Small intestine (tissue), 7 donors: ENCODE results near the gene SUPT20H. TPM values are rescaled to one million over a fixed set of nuclear protein-coding genes. Genes with fewer than 3 reads are reported as not detected.
A peak's percentile ranks its signal among the peaks of the same experiment; 100 is the strongest.

ENCODE experiments used
- DNase-seq, 2 donors: peaks; one replicate each; pipeline versions ENCODE4 v3.0.0 to v3.0.0-alpha.2; 2013
- FAIRE-seq: peaks from 2 replicates; lab custom pipeline; 2012; peaks lifted over from hg19 to GRCh38; lab: Jason Lieb, UNC
- H3K27ac ChIP-seq, 3 donors: one replicate each; pipeline ENCODE4 v1.5.1; 2013; ENCODE audit warnings: low read length in 2 of 3, mild to moderate bottlenecking in 2 of 3, control low read depth in 1 of 3, inconsistent platforms in 1 of 3, low read depth in 1 of 3, moderate library complexity in 1 of 3
- H3K27me3 ChIP-seq, 3 donors: one replicate each; pipeline ENCODE4 v1.6.1; 2013; ENCODE audit warnings: low read length in 3 of 3, inconsistent platforms in 1 of 3; ENCODE audit not compliant: control insufficient read depth in 3 of 3, insufficient read depth in 3 of 3
- H3K36me3 ChIP-seq, 3 donors: one replicate each; pipeline ENCODE4 v1.6.1; 2013; ENCODE audit warnings: low read length in 3 of 3, inconsistent platforms in 1 of 3, low read depth in 1 of 3, mild to moderate bottlenecking in 1 of 3, moderate library complexity in 1 of 3; ENCODE audit not compliant: control insufficient read depth in 3 of 3, insufficient read depth in 2 of 3
- H3K4me1 ChIP-seq, 3 donors: one replicate each; pipeline ENCODE4 v1.6.1; 2013; ENCODE audit warnings: low read length in 2 of 3, inconsistent platforms in 1 of 3, low read depth in 1 of 3, mild to moderate bottlenecking in 1 of 3, moderate library complexity in 1 of 3; ENCODE audit not compliant: control insufficient read depth in 3 of 3, insufficient read depth in 2 of 3
- H3K4me3 ChIP-seq, 3 donors: one replicate each; pipeline ENCODE4 v1.5.1; 2013; ENCODE audit warnings: low read length in 3 of 3, control low read depth in 1 of 3, inconsistent platforms in 1 of 3, low read depth in 1 of 3, mild to moderate bottlenecking in 1 of 3, moderate library complexity in 1 of 3
- H3K9me3 ChIP-seq, 2 donors: one replicate each; pipeline ENCODE4 v1.6.1; 2013; ENCODE audit warnings: low read depth in 1 of 2, low read length in 1 of 2; ENCODE audit not compliant: control insufficient read depth in 2 of 2, insufficient read depth in 1 of 2
- WGBS, 3 donors: extraction: QIAGEN DNeasy Blood & Tissue Kit; methylation state at CpG; one replicate each; pipeline ENCODE4 v1.1.7; 2013; 5-methylcytosine and 5-hydroxymethylcytosine counted together
- polyA plus RNA-seq, 4 donors: library from polyadenylated mRNA; stranded (reverse) in 3 of 4; unstranded in 1 of 4; fragments of 200-250 nt in 3 of 4; fragments of 120-200 nt in 1 of 4; gene quantifications; one replicate each; pipeline versions ENCODE4 v1.2.1 to v1.2.3, GENCODE V29; 2013
- donor health status: healthy with polysubstance abuse.
- donor health status: control.
- donor health status: control.
- donor health status: Bipolar disorder and iron deficiency.
- donor health status: healthy.

The SUPT20H gene
- polyA plus RNA-seq, 4 donors, result 20.0 to 64.1 (median 20.4) TPM

GRCh38 chr13:37011002-37011401 lies 48.5 kb downstream of the SUPT20H start:
- no peak overlapping the region for H3K4me3 ChIP-seq
- no peak for DNase-seq
- H3K27ac ChIP-seq, result no peak overlapping the region
- no peak for FAIRE-seq
- no peaks in the 10 kb centered on the region for H3K4me1 ChIP-seq
- H3K27me3 ChIP-seq, result no peaks in the 10 kb centered on the region
- H3K9me3 ChIP-seq, result no peaks in the 10 kb centered on the region
- 39 to 97% (median 97%) methylated on average over 1 of the region's 1 CpG for WGBS, 3 donors
- H3K36me3 ChIP-seq, result peaks cover 5 to 18% (median 10%) of the 10 kb centered on the region in 3 donors

- 89 to 100% (median 95%) methylated on average over 1 of the region's 1 CpG for WGBS, 3 donors
- Histone ChIP-seq H3K4me1 (no peaks in the 10 kb centered on the region), H3K4me3 (no peak overlapping the region), H3K9me3 (no peaks in the 10 kb centered on the region), H3K36me3 (peaks cover 5 to 18% (median 12%) of the 10 kb centered on the region in 3 donors), H3K27ac (no peak overlapping the region), H3K27me3 (no peaks in the 10 kb centered on the region)
- no peak for FAIRE-seq
- DNase-seq, result no peak
Observed at GRCh38 chr13:37010424-37010823, 49.1 kb downstream of the SUPT20H start.

GRCh38 chr13:37009692-37010091 lies 49.8 kb downstream of the SUPT20H start:
- Histone ChIP-seq H3K4me3 (no peak overlapping the region), H3K4me1 (no peaks in the 10 kb centered on the region), H3K27ac (no peak overlapping the region), H3K9me3 (no peaks in the 10 kb centered on the region), H3K36me3 (peaks cover 4 to 18% (median 16%) of the 10 kb centered on the region in 3 donors), H3K27me3 (no peaks in the 10 kb centered on the region)
- DNase-seq, result no peak
- no peak for FAIRE-seq
- 82 to 94% (median 89%) methylated on average over 5 of the region's 5 CpGs for WGBS, 3 donors

GRCh38 chr13:37001921-37002250 lies 57.6 kb downstream of the SUPT20H start:
- Histone ChIP-seq H3K36me3 (peaks cover 3 to 11% (median 7%) of the 10 kb centered on the region in 3 donors), H3K27me3 (no peaks in the 10 kb centered on the region), H3K9me3 (no peaks in the 10 kb centered on the region), H3K27ac (no peak overlapping the region), H3K4me1 (peaks cover 0 to 3% (median 3%) of the 10 kb centered on the region in 3 donors), H3K4me3 (peak overlapping the region in 1 of 3 donors; percentile 81)
- DNase-seq (no peak), FAIRE-seq (no peak)
- WGBS, 3 donors, result 7 to 29% (median 14%) methylated on average over 3 of the region's 3 CpGs

- peaks cover 3 to 5% (median 5%) of the 10 kb centered on the region in 3 donors for H3K36me3 ChIP-seq
- peak within 1 kb of the TSS; percentile 91 to 99 (median 96) for H3K4me3 ChIP-seq
- no peaks in the 10 kb centered on the region for H3K9me3 ChIP-seq
- DNase-seq (peak; percentile 87 to 96), FAIRE-seq (no peak)
- H3K27me3 ChIP-seq, result no peaks in the 10 kb centered on the region
- 0 to 1% (median 0%) methylated on average over 47 to 52 of the region's 52 CpGs for WGBS, 3 donors
- peak within 1 kb of the TSS; percentile 95 to 99 (median 95) for H3K27ac ChIP-seq
- H3K4me1 ChIP-seq, result peaks cover 0 to 3% (median 3%) of the 10 kb centered on the region in 3 donors
Observed at GRCh38 chr13:36999054-36999714, 60.3 kb downstream of the SUPT20H start, which contains the start of gene ALG5. Gene ALG5, minus strand, starts transcription at chr13:36999340. Its CDS starts 40 bp downstream, at chr13:36999300.

- H3K36me3 ChIP-seq, result peaks cover 3 to 5% (median 5%) of the 10 kb centered on the region in 3 donors
- no peaks in the 10 kb centered on the region for H3K27me3 ChIP-seq
- 0 to 1% (median 0%) methylated on average over 21 of the region's 21 CpGs for WGBS, 3 donors
- FAIRE-seq, result no peak
- peak overlapping the region; percentile 86 to 95 (median 94) for H3K27ac ChIP-seq
- peak overlapping the region; percentile 91 to 99 (median 96) for H3K4me3 ChIP-seq
- peak; percentile 7 to 55 for DNase-seq
- H3K4me1 ChIP-seq, result peaks cover 0 to 3% (median 3%) of the 10 kb centered on the region in 3 donors
- H3K9me3 ChIP-seq, result no peaks in the 10 kb centered on the region
Observed at GRCh38 chr13:36998624-36999041, 60.9 kb downstream of the SUPT20H start.

GRCh38 chr13:36997716-36998427 lies 61.6 kb downstream of the SUPT20H start:
- peak overlapping the region in 2 of 3 donors; percentile 94 to 95 for H3K27ac ChIP-seq
- H3K27me3 ChIP-seq, result no peaks in the 10 kb centered on the region
- H3K4me3 ChIP-seq, result peak overlapping the region in 2 of 3 donors; percentile 96 to 99
- DNase-seq (no peak), FAIRE-seq (no peak)
- peaks cover 6 to 9% (median 9%) of the 10 kb centered on the region in 3 donors for H3K36me3 ChIP-seq
- peaks cover 0 to 3% (median 3%) of the 10 kb centered on the region in 3 donors for H3K4me1 ChIP-seq
- WGBS, 3 donors, result 35 to 57% (median 35%) methylated on average over 6 of the region's 6 CpGs
- H3K9me3 ChIP-seq, result no peaks in the 10 kb centered on the region

GRCh38 chr13:36992362-36992761 lies 67.1 kb downstream of the SUPT20H start:
- H3K27me3 ChIP-seq, result no peaks in the 10 kb centered on the region
- DNase-seq (no peak), FAIRE-seq (no peak)
- no peaks in the 10 kb centered on the region for H3K9me3 ChIP-seq
- 92 to 96% (median 95%) methylated on average over 4 of the region's 4 CpGs for WGBS, 3 donors
- H3K36me3 ChIP-seq, result peaks cover 22 to 32% (median 23%) of the 10 kb centered on the region in 3 donors
- H3K4me1 ChIP-seq, result no peaks in the 10 kb centered on the region
- H3K4me3 ChIP-seq, result no peak overlapping the region
- H3K27ac ChIP-seq, result no peak overlapping the region
